CD4-positive, alpha-beta T cell treated with Interleukin-12 subunit alpha and Interleukin-12 subunit beta, for 1 hour (primary cell): ENCODE results near the gene TTC7B.
"Not testable (repeated sequence)": the region's sequence is repeated elsewhere in the genome, so short reads cannot be mapped to it uniquely, and the experiment has no call there.

Experiments
- DNase-seq: peaks from one replicate; pipeline ENCODE4 v3.0.0-alpha.2; 2020

TTC7B gene

GRCh38 chr14:90538095-90538494 is 278.1 kb downstream of the TTC7B start:
- no peak for DNase-seq

- no peak for DNase-seq
Observed at GRCh38 chr14:90536511-90537191, 279.6 kb downstream of the TTC7B start.

GRCh38 chr14:90536092-90536491 is 280.1 kb downstream of the TTC7B start:
- DNase-seq: no peak

GRCh38 chr14:90535556-90536090 is 280.6 kb downstream of the TTC7B start:
- no peak for DNase-seq

- no peak for DNase-seq
Observed at GRCh38 chr14:90534838-90535555, 281.2 kb downstream of the TTC7B start.

- no peak for DNase-seq
Observed at GRCh38 chr14:90534091-90534837, 282.0 kb downstream of the TTC7B start.

GRCh38 chr14:90533591-90534021 is 282.6 kb downstream of the TTC7B start:
- no peak for DNase-seq

- DNase-seq: no peak
Observed at GRCh38 chr14:90532826-90533525, 283.3 kb downstream of the TTC7B start.

GRCh38 chr14:90531497-90531896 is 284.7 kb downstream of the TTC7B start:
- DNase-seq: no peak

GRCh38 chr14:90530523-90530922 is 285.7 kb downstream of the TTC7B start:
- DNase-seq: no peak

- no peak for DNase-seq
Observed at GRCh38 chr14:90527978-90528377, 288.3 kb downstream of the TTC7B start.

GRCh38 chr14:90526536-90526935 is 289.7 kb downstream of the TTC7B start:
- not testable (repeated sequence) for DNase-seq

GRCh38 chr14:90525353-90526028 is 290.7 kb downstream of the TTC7B start:
- not testable (repeated sequence) for DNase-seq

- DNase-seq: no peak
Observed at GRCh38 chr14:90523961-90524875, 292.0 kb downstream of the TTC7B start.

GRCh38 chr14:90523544-90523943 is 292.7 kb downstream of the TTC7B start:
- DNase-seq: no peak

GRCh38 chr14:90522571-90523191 is 293.5 kb downstream of the TTC7B start:
- no peak for DNase-seq

- DNase-seq: no peak
Observed at GRCh38 chr14:90521930-90522483, 294.2 kb downstream of the TTC7B start.

- DNase-seq: no peak
Observed at GRCh38 chr14:90521084-90521929, 294.9 kb downstream of the TTC7B start.

- no peak for DNase-seq
Observed at GRCh38 chr14:90520326-90520725, 295.9 kb downstream of the TTC7B start.
